Measurements from ENCODE around the gene NAV2.
"Not testable (repeated sequence)": the region's sequence is repeated elsewhere in the genome, so short reads cannot be mapped to it uniquely, and the experiment has no call there.

Gene NAV2

GRCh38 chr11:19907008-19907579 is 194.5 kb downstream of the NAV2 start:
- DNase-seq = no peak

- no peak for DNase-seq
These were observed 195.2 kb downstream of the NAV2 start for GRCh38 chr11:19907839-19908238.

GRCh38 chr11:19910931-19911330 is 198.3 kb downstream of the NAV2 start:
- no peak for DNase-seq

- no peak for DNase-seq
These were observed 199.7 kb downstream of the NAV2 start for GRCh38 chr11:19912115-19912957.

GRCh38 chr11:19912958-19913892 is 200.6 kb downstream of the NAV2 start:
- no peak for DNase-seq

GRCh38 chr11:19913893-19914249 is 201.2 kb downstream of the NAV2 start:
- no peak for DNase-seq

- no peak for DNase-seq
These were observed 203.2 kb downstream of the NAV2 start for GRCh38 chr11:19915808-19916207.

- no peak for DNase-seq
These were observed 204.4 kb downstream of the NAV2 start for GRCh38 chr11:19917069-19917468.

GRCh38 chr11:19918302-19919049 is 205.8 kb downstream of the NAV2 start:
- DNase-seq = no peak

- DNase-seq = no peak
These were observed 206.5 kb downstream of the NAV2 start for GRCh38 chr11:19919050-19919561.

- no peak for DNase-seq
These were observed 208.3 kb downstream of the NAV2 start for GRCh38 chr11:19920982-19921381.

GRCh38 chr11:19921976-19922688 is 209.5 kb downstream of the NAV2 start:
- no peak for DNase-seq

- DNase-seq = no peak
These were observed 210.0 kb downstream of the NAV2 start for GRCh38 chr11:19922689-19923035.

- DNase-seq = no peak
These were observed 211.0 kb downstream of the NAV2 start for GRCh38 chr11:19923626-19924025.

GRCh38 chr11:19924311-19924710 is 211.7 kb downstream of the NAV2 start:
- no peak for DNase-seq

GRCh38 chr11:19924716-19925115 is 212.1 kb downstream of the NAV2 start:
- no peak for DNase-seq

- not testable (repeated sequence) for DNase-seq
These were observed 214.8 kb downstream of the NAV2 start for GRCh38 chr11:19927403-19927802.

GRCh38 chr11:19929147-19929546 is 216.5 kb downstream of the NAV2 start:
- no peak for DNase-seq

GRCh38 chr11:19929655-19930054 is 217.0 kb downstream of the NAV2 start:
- no peak for DNase-seq

- no peak for DNase-seq
These were observed 218.6 kb downstream of the NAV2 start for GRCh38 chr11:19931141-19931770.

- no peak for DNase-seq
These were observed 219.2 kb downstream of the NAV2 start for GRCh38 chr11:19931771-19932369.
